ENCODE data around the gene ATAD3C.
A peak's percentile ranks its signal among the peaks of the same experiment; 100 is the strongest.
"Not testable (repeated sequence)": the region's sequence is repeated elsewhere in the genome, so short reads cannot be mapped to it uniquely, and the experiment has no call there.

The ATAD3C gene

GRCh38 chr1:1432951-1433803 is 16.3 kb upstream of the ATAD3C start:
- DNase-seq, result no peak

- DNase-seq, result no peak
These were observed 15.7 kb upstream of the ATAD3C start for GRCh38 chr1:1433804-1434130.

GRCh38 chr1:1434131-1434823 is 15.2 kb upstream of the ATAD3C start:
- no peak for DNase-seq

GRCh38 chr1:1434824-1435105 is 14.7 kb upstream of the ATAD3C start:
- no peak for DNase-seq

GRCh38 chr1:1435106-1435903 is 14.2 kb upstream of the ATAD3C start, which contains the start of gene VWA1:
TSS of gene VWA1 (plus strand) at chr1:1435690. CDS start at chr1:1435749, 59 bp downstream.
- DNase-seq, result peak; percentile 78

GRCh38 chr1:1435911-1436629 is 13.4 kb upstream of the ATAD3C start:
- DNase-seq, result no peak

GRCh38 chr1:1436630-1437032 is 12.9 kb upstream of the ATAD3C start:
- DNase-seq, result no peak

GRCh38 chr1:1437033-1437903 is 12.2 kb upstream of the ATAD3C start:
- no peak for DNase-seq

GRCh38 chr1:1437904-1438376 is 11.5 kb upstream of the ATAD3C start:
- DNase-seq, result no peak

GRCh38 chr1:1438531-1439381 is 10.7 kb upstream of the ATAD3C start:
- no peak for DNase-seq

GRCh38 chr1:1439546-1440261 is 9.8 kb upstream of the ATAD3C start:
- DNase-seq, result no peak

- DNase-seq, result no peak
These were observed 9.1 kb upstream of the ATAD3C start for GRCh38 chr1:1440262-1441001.

- DNase-seq, result no peak
These were observed 8.2 kb upstream of the ATAD3C start for GRCh38 chr1:1441002-1441888.

- DNase-seq, result no peak
These were observed 7.3 kb upstream of the ATAD3C start for GRCh38 chr1:1442069-1442770.

GRCh38 chr1:1446631-1447030 is 2.9 kb upstream of the ATAD3C start:
- DNase-seq, result not testable (repeated sequence)

- DNase-seq, result not testable (repeated sequence)
These were observed 1.1 kb downstream of the ATAD3C start for GRCh38 chr1:1450616-1451015.

GRCh38 chr1:1451696-1452364 is 2.3 kb downstream of the ATAD3C start:
- DNase-seq, result no peak
